Stimulated activated CD4-positive, alpha-beta T cell treated with anti-CD3 and anti-CD28 coated beads, Interleukin-12 subunit alpha, Interleukin-12 subunit beta, amount 100 ng/mL, for 4 hours (primary cell): ENCODE measurements around the gene GPATCH1.

ENCODE experiments used
- DNase-seq: peaks from one replicate; pipeline ENCODE4 v3.0.0-alpha.2; 2020

The GPATCH1 gene

GRCh38 chr19:33063753-33064457 lies 17.1 kb upstream of the GPATCH1 start:
- DNase-seq, result no peak

- DNase-seq, result peak; percentile 11
Observed at GRCh38 chr19:33064458-33064791, 16.6 kb upstream of the GPATCH1 start.

- DNase-seq, result peak; percentile 61
Observed at GRCh38 chr19:33064792-33065550, 16.0 kb upstream of the GPATCH1 start, which contains the start of gene RHPN2. TSS of gene RHPN2 (minus strand) at chr19:33064888. CDS start at chr19:33064852, 36 bp downstream.

GRCh38 chr19:33066543-33066942 lies 14.4 kb upstream of the GPATCH1 start:
- no peak for DNase-seq

GRCh38 chr19:33067121-33067520 lies 13.9 kb upstream of the GPATCH1 start:
- DNase-seq, result no peak

- DNase-seq, result no peak
Observed at GRCh38 chr19:33071887-33072286, 9.1 kb upstream of the GPATCH1 start.

GRCh38 chr19:33075519-33075918 lies 5.5 kb upstream of the GPATCH1 start:
- no peak for DNase-seq

- DNase-seq, result no peak
Observed at GRCh38 chr19:33085570-33086128, 4.7 kb downstream of the GPATCH1 start.

- no peak for DNase-seq
Observed at GRCh38 chr19:33086955-33087354, 6.0 kb downstream of the GPATCH1 start.

GRCh38 chr19:33089010-33089409 lies 8.0 kb downstream of the GPATCH1 start:
- DNase-seq, result no peak

GRCh38 chr19:33090179-33090578 lies 9.2 kb downstream of the GPATCH1 start:
- DNase-seq, result no peak

GRCh38 chr19:33093420-33094210 lies 12.6 kb downstream of the GPATCH1 start:
- DNase-seq, result no peak

- no peak for DNase-seq
Observed at GRCh38 chr19:33094436-33095067, 13.6 kb downstream of the GPATCH1 start.

- no peak for DNase-seq
Observed at GRCh38 chr19:33096005-33096404, 15.0 kb downstream of the GPATCH1 start.

- DNase-seq, result no peak
Observed at GRCh38 chr19:33098055-33098534, 17.1 kb downstream of the GPATCH1 start.

- DNase-seq, result no peak
Observed at GRCh38 chr19:33100894-33101644, 20.1 kb downstream of the GPATCH1 start.

GRCh38 chr19:33102893-33103292 lies 21.9 kb downstream of the GPATCH1 start:
- no peak for DNase-seq

GRCh38 chr19:33108161-33108560 lies 27.2 kb downstream of the GPATCH1 start:
- no peak for DNase-seq

GRCh38 chr19:33110137-33110910 lies 29.3 kb downstream of the GPATCH1 start:
- DNase-seq, result no peak

- DNase-seq, result no peak
Observed at GRCh38 chr19:33111587-33111986, 30.6 kb downstream of the GPATCH1 start.

- DNase-seq, result no peak
Observed at GRCh38 chr19:33114312-33114711, 33.3 kb downstream of the GPATCH1 start.
